ENCODE data around the gene ITGA2B.

DNA sequence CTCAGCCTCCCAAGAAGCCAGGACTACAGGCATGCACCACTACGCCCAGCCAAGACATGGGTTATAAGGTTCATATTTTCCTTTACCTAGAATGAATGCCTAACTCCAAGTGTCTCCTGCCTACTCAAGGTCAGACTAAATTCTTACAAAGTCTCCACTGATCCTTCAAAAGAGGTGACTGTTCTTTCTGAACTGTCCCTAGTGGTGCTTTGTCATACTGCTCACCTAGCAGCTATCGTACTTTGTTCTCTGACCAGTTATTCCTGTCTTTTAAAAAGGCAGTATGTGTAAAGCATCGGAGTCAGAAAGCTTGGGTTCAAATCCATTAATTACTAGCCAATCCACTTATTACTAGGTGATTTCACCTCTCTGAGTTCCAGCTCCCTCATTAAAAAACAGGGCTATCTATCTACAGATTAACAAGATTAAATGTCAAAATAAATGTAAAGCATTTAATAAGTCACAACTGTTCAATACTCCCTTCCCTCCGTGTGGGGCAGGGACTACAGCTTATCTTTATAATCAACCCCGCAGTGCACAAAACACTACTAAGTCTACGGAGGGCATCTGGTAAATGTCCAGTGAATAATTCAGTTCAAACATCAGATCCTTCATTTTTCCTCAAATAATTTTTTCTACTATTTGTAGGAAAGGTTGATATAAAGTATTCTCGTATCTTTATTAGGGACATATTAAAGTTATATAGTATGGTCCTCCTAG lies 20.0 kb upstream of the ITGA2B start:
- TF ChIP-seq, protein P1, sequence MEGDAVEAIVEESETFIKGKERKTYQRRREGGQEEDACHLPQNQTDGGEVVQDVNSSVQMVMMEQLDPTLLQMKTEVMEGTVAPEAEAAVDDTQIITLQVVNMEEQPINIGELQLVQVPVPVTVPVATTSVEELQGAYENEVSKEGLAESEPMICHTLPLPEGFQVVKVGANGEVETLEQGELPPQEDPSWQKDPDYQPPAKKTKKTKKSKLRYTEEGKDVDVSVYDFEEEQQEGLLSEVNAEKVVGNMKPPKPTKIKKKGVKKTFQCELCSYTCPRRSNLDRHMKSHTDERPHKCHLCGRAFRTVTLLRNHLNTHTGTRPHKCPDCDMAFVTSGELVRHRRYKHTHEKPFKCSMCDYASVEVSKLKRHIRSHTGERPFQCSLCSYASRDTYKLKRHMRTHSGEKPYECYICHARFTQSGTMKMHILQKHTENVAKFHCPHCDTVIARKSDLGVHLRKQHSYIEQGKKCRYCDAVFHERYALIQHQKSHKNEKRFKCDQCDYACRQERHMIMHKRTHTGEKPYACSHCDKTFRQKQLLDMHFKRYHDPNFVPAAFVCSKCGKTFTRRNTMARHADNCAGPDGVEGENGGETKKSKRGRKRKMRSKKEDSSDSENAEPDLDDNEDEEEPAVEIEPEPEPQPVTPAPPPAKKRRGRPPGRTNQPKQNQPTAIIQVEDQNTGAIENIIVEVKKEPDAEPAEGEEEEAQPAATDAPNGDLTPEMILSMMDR (conservative IDR thresholded peaks at IDR 0.05; ENCODE audit: low read length), result 0 out of 2 replicates have a peak, but pooled peaks have one; percentile 21
- TF ChIP-seq EZH2phosphoT487 (IDR thresholded peaks at IDR 0.05; ENCODE audit: borderline replicate concordance), result no peak

Data from Loucy (cell line).